GM23248 (cell line): Measurements from ENCODE around the gene COLEC11. TPM values are rescaled to one million over a fixed set of nuclear protein-coding genes. Genes with fewer than 3 reads are reported as not detected.
"Not testable (repeated sequence)": the region's sequence is repeated elsewhere in the genome, so short reads cannot be mapped to it uniquely, and the experiment has no call there.

Source experiments
- DNase-seq: peaks from one replicate; pipeline ENCODE4 v3.0.0-alpha.2; 2015
- H2AFZ ChIP-seq: fragments of 200-600 bp; sonication (generic); 2 replicates; pipeline ENCODE4 v1.6.1; 2016; ENCODE audit warnings: antibody characterized with exemption
- H3F3A ChIP-seq: fragments of 200-600 bp; sonication (generic); 2 replicates; pipeline ENCODE4 v1.6.1; 2016; ENCODE audit warnings: mild to moderate bottlenecking, antibody characterized with exemption, mixed run types; ENCODE audit not compliant: insufficient read depth
- H3K27ac ChIP-seq: fragments of 200-600 bp; sonication (generic); 2 replicates; pipeline ENCODE4 v1.5.1; 2016; ENCODE audit warnings: mild to moderate bottlenecking
- H3K27me3 ChIP-seq: fragments of 200-600 bp; sonication (generic); replicated peaks from 2 replicates; pipeline ENCODE4 v1.6.1; 2016; ENCODE audit warnings: mild to moderate bottlenecking; ENCODE audit not compliant: insufficient read depth
- H3K36me3 ChIP-seq: fragments of 200-600 bp; sonication (generic); 2 replicates; pipeline ENCODE4 v1.6.1; 2016; ENCODE audit warnings: low read depth, mild to moderate bottlenecking
- H3K4me1 ChIP-seq: fragments of 200-600 bp; sonication (generic); 2 replicates; pipeline ENCODE4 v1.6.1; 2016; ENCODE audit warnings: mild to moderate bottlenecking; ENCODE audit not compliant: insufficient read depth
- H3K4me2 ChIP-seq: fragments of 200-600 bp; sonication (generic); one replicate; pipeline ENCODE4 v1.6.1; 2016; ENCODE audit warnings: mild to moderate bottlenecking; ENCODE audit not compliant: unreplicated experiment
- H3K4me3 ChIP-seq: fragments of 200-600 bp; sonication (generic); 2 replicates; pipeline ENCODE4 v1.5.1; 2016; ENCODE audit warnings: mild to moderate bottlenecking
- H3K79me2 ChIP-seq: fragments of 200-600 bp; sonication (generic); 2 replicates; pipeline ENCODE4 v1.6.1; 2016; ENCODE audit warnings: mild to moderate bottlenecking; ENCODE audit not compliant: insufficient read depth
- H3K9ac ChIP-seq: fragments of 200-600 bp; sonication (generic); 2 replicates; pipeline ENCODE4 v1.6.1; 2016; ENCODE audit warnings: mild to moderate bottlenecking
- H3K9me2 ChIP-seq: fragments of 200-600 bp; sonication (generic); 2 replicates; pipeline ENCODE4 v1.6.1; 2016; ENCODE audit warnings: mixed run types, mild to moderate bottlenecking, moderate library complexity; ENCODE audit not compliant: insufficient read depth
- H3K9me3 ChIP-seq: fragments of 200-600 bp; sonication (generic); one replicate; pipeline ENCODE4 v1.6.1; 2017; ENCODE audit warnings: low read depth
- H4K20me1 ChIP-seq: fragments of 200-600 bp; sonication (generic); 2 replicates; pipeline ENCODE4 v1.6.0; 2016; ENCODE audit not compliant: insufficient read depth
- EZH2 ChIP-seq: fragments of 200-600 bp; sonication (generic); IDR thresholded peaks from 2 replicates; pipeline ENCODE4 v1.6.1; 2018; ENCODE audit warnings: antibody characterized with exemption, mild to moderate bottlenecking; ENCODE audit not compliant: insufficient read depth, poor library complexity, severe bottlenecking
- EZH2phosphoT487 ChIP-seq: fragments of 200-600 bp; sonication (generic); IDR thresholded peaks from 2 replicates; pipeline ENCODE4 v1.6.1; 2018; ENCODE audit warnings: antibody characterized with exemption, moderate library complexity, mild to moderate bottlenecking, low read depth; ENCODE audit not compliant: insufficient read depth
- WGBS, 2 experiments: methylation state at CpG; one replicate each; pipeline ENCODE4 v1.1.6; 2015 to 2017; ENCODE audit warnings: low lambda C conversion rate in 2 of 2, low coverage in 1 of 2; ENCODE audit errors: missing lambda C conversion rate in 2 of 2; 5-methylcytosine and 5-hydroxymethylcytosine counted together
- in situ Hi-C: fragments of 300-500 bp; cut with MboI; formaldehyde crosslinking; loops from 2 replicates; pipeline ENCODE4 v1.15.0; 2020
- polyA plus RNA-seq: library from polyadenylated mRNA; unstranded; fragments of >200 nt; fragmentation: Nextera tagmentation; extraction: Ambion mirVana; gene quantifications from 2 replicates; pipeline ENCODE4 v1.2.1, GENCODE V29; 2016
- total RNA-seq: library from RNA; depleted of rRNA; stranded (reverse); fragments of >200 nt; shearing (Covaris generic); gene quantifications from 2 replicates; pipeline ENCODE4 v1.2.3, GENCODE V29; 2014

COLEC11 gene
- total and polyA plus RNA-seq, 2 experiments from 2014 or later = not detected

DNA sequence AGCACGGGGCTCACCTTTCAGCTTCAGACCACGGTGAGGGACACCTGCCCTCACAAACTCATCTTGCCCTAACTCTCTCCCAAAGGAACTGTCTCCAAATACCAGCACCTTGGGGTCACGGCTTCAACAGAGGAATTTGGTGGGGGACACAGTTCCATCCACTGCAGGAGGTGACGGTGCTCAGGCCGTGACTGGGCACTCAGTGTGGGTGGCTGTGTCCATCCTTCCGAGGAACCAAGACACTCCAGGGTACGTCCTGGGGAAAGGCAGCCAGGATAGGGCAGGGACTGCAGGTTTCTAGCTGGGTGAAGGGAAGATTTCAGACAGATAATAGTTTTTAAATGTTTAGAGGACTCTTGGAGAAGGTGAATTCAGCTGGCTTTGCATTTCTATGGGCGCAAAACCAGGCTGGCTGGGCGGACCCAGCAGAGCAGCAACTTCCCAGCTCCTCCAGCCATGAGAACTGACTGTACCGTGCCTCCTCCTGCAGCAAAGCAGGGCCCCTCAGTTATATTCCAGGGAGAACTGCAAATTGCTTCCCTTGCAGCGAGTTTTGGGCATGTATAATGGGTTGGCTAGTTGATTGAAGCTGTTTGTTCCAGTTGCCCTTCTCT lies 39.2 kb downstream of the COLEC11 start:
- in situ Hi-C loops = no loop called here
- Histone ChIP-seq H3F3A (no peaks in the 10 kb centered on the region), H3K4me3 (no peak overlapping the region), H3K79me2 (no peaks in the 10 kb centered on the region), H3K9me2 (no peaks in the 10 kb centered on the region), H3K27me3 (peaks cover 17% of the 10 kb centered on the region; the same call in 1 of the 2 replicates), H2AFZ (no peak overlapping the region), H3K36me3 (no peaks in the 10 kb centered on the region), H3K27ac (no peak overlapping the region), H3K4me1 (no peaks in the 10 kb centered on the region), H4K20me1 (no peaks in the 10 kb centered on the region), H3K4me2 (no peak overlapping the region), H3K9me3 (no peaks in the 10 kb centered on the region), H3K9ac (no peak overlapping the region)
- TF ChIP-seq EZH2phosphoT487 = no peak
- TF ChIP-seq EZH2 = no peak
- 75 to 79% methylated on average over 11 of the region's 11 CpGs for WGBS, 2 experiments
- no peak for DNase-seq

DNA sequence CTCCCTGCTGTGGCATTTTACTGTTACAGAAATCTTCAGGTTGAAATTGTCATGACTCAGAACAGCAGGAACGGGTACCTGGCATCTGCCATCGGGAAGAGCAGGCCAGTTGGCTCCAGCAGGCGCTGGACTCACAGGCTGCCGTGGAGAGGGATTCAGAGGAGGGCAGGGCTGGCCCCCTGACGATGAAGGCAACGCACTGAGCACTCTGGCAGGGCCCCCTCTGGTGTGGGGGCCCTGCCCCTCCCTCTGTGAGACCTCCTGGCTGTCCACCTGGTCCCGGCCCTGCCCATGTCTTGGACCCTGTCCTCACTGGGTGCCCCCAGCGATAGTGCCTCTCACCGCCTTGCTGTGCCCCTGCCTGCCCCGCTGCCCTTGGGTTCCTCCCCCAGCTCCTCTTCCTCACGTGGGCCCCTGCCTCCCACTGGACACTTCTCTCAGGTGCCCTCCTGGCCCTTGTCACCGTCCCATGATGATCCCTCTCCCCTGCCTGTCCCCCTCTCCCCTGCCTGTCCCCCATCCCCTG lies 39.7 kb downstream of the COLEC11 start:
- no peak for DNase-seq
- no peaks in the 10 kb centered on the region for H3K79me2 ChIP-seq
- no peaks in the 10 kb centered on the region for H3K9me3 ChIP-seq
- H3K36me3 ChIP-seq = no peaks in the 10 kb centered on the region
- H3K4me1 ChIP-seq = no peaks in the 10 kb centered on the region
- H3K9ac ChIP-seq = no peak overlapping the region
- no peak overlapping the region for H2AFZ ChIP-seq
- 57 to 71% methylated on average over 8 to 12 of the region's 12 CpGs for WGBS, 2 experiments
- in situ Hi-C loops = no loop called here
- no peaks in the 10 kb centered on the region for H4K20me1 ChIP-seq
- peaks cover 17% of the 10 kb centered on the region; the same call in 1 of the 2 replicates for H3K27me3 ChIP-seq
- no peaks in the 10 kb centered on the region for H3K9me2 ChIP-seq
- no peak overlapping the region for H3K4me3 ChIP-seq
- no peak overlapping the region for H3K4me2 ChIP-seq
- no peak for TF ChIP-seq EZH2
- TF ChIP-seq EZH2phosphoT487 = no peak
- no peak overlapping the region for H3K27ac ChIP-seq
- H3F3A ChIP-seq = no peaks in the 10 kb centered on the region

DNA sequence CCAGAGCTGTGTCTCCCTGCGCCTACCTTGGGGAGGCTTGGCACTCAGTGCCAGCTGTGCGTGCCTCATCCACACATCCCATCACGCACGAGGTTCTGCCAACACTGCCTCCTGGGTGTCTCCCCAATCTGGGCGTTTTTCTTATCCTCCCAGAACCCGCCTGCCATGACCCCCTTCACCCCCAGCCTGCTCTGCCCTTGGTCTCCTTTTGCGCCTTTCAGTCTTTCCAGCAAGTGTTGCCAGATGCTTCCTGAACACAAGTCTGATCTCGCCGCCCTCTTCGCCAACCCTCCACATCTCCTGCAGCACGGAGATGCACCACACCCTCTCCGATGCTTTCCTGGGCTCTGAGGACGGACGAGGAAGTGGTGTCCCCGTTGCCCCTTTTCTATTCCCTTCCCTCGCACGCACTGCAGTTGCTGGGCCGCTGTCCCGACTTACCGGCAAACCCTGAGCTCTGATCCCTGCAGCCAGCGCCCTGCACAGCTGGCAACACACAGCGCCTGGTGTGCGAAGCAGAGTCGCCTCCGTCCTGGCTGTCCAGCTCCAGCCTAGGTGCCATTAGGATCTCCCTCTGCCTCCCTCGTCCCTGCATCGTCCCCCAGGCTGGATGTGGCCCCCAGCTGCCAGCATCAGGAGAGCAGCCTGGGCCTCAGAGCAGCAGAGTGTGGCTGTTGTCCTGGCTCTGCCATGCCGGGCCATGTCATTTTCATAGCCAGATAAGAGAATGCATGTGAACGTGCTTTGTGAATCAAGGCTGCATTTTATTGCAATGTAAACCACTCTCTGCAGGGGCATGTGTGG lies 40.5 kb downstream of the COLEC11 start:
- Histone ChIP-seq H3K27me3 (peaks cover 17% of the 10 kb centered on the region; the same call in 1 of the 2 replicates), H3K4me1 (no peaks in the 10 kb centered on the region), H3K36me3 (no peaks in the 10 kb centered on the region), H3K9ac (no peak overlapping the region), H3K27ac (no peak overlapping the region), H3F3A (no peaks in the 10 kb centered on the region), H3K4me3 (peak overlapping the region; percentile 61), H3K9me2 (no peaks in the 10 kb centered on the region), H3K4me2 (peak overlapping the region; percentile 81), H4K20me1 (no peaks in the 10 kb centered on the region), H3K9me3 (no peaks in the 10 kb centered on the region), H2AFZ (peak overlapping the region; percentile 51), H3K79me2 (no peaks in the 10 kb centered on the region)
- WGBS, 2 experiments = 14 to 15% methylated on average over 29 of the region's 29 CpGs
- in situ Hi-C loops = no loop called here
- TF ChIP-seq EZH2phosphoT487 (no peak), EZH2 (no peak)
- peak; percentile 42 for DNase-seq

DNA sequence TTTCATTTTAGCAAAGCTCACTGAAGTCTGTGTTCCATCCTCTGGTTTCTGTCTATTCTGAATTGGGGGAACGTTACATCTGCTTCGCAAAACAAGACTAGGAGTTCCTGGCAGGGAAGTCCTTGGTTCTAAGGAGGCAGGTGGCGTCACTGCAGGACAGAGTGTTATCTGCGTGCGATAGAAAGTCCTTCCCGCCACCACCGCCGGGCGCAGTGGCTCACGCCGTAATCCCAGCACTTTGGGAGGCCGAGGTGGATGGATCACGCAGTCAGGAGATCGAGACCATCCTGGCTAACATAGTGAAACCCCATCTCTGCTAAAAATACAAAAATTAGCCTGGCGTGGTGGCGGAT lies 41.0 kb downstream of the COLEC11 start:
- Histone ChIP-seq H3K4me2 (peak overlapping the region; percentile 81), H3K27me3 (peaks cover 17% of the 10 kb centered on the region; the same call in 1 of the 2 replicates), H2AFZ (peak overlapping the region; percentile 51), H3K4me3 (peak overlapping the region; percentile 61)
- DNase-seq, in situ Hi-C loops, H3K36me3 ChIP-seq, H3K9ac ChIP-seq, H3K9me3 ChIP-seq, H3K9me2 ChIP-seq, H3K79me2 ChIP-seq, H3K4me1 ChIP-seq, H3F3A ChIP-seq, H4K20me1 ChIP-seq, H3K27ac ChIP-seq: not testable (repeated sequence)
- WGBS, 2 experiments = 26 to 36% methylated on average over 16 of the region's 16 CpGs
